Hematopoietic multipotent progenitor cell treated with erythropoietin and hydrocortisone succinate and interleukin-3 and kit ligand, for 6 days (in vitro differentiated cells): Measurements from ENCODE around the gene ALS2.
A peak's percentile ranks its signal among the peaks of the same experiment; 100 is the strongest.

Experiments used
- DNase-seq: peaks from one replicate; pipeline ENCODE4 v3.0.0-alpha.2; 2015

Gene ALS2

GRCh38 chr2:201751566-201751965 is 29.2 kb downstream of the ALS2 start:
- no peak for DNase-seq

- DNase-seq, result peak; percentile 21
These were observed 34.2 kb downstream of the ALS2 start for GRCh38 chr2:201746551-201746950.

- DNase-seq, result no peak
These were observed 45.2 kb downstream of the ALS2 start for GRCh38 chr2:201735486-201735885.

- DNase-seq, result no peak
These were observed 46.6 kb downstream of the ALS2 start for GRCh38 chr2:201734111-201734510.

GRCh38 chr2:201733544-201733943 is 47.2 kb downstream of the ALS2 start:
- no peak for DNase-seq

- DNase-seq, result no peak
These were observed 50.0 kb downstream of the ALS2 start for GRCh38 chr2:201730651-201731285.

GRCh38 chr2:201715459-201715858 is 65.3 kb downstream of the ALS2 start:
- DNase-seq, result no peak

- DNase-seq, result no peak
These were observed 68.0 kb downstream of the ALS2 start for GRCh38 chr2:201712726-201713125.

GRCh38 chr2:201709747-201710146 is 71.0 kb downstream of the ALS2 start:
- DNase-seq, result no peak

- no peak for DNase-seq
These were observed 71.7 kb downstream of the ALS2 start for GRCh38 chr2:201709049-201709448.

GRCh38 chr2:201707753-201708152 is 73.0 kb downstream of the ALS2 start:
- DNase-seq, result no peak

- no peak for DNase-seq
These were observed 73.6 kb downstream of the ALS2 start for GRCh38 chr2:201707142-201707541.

GRCh38 chr2:201704536-201704935 is 76.2 kb downstream of the ALS2 start:
- no peak for DNase-seq

GRCh38 chr2:201701646-201702045 is 79.1 kb downstream of the ALS2 start:
- no peak for DNase-seq

GRCh38 chr2:201699416-201699815 is 81.3 kb downstream of the ALS2 start:
- DNase-seq, result no peak

- no peak for DNase-seq
These were observed 82.0 kb downstream of the ALS2 start, which contains the start of gene MPP4 for GRCh38 chr2:201698588-201699226. TSS of gene MPP4 (minus strand) at chr2:201698644. CDS start at chr2:201693954, 4,690 bp downstream.

GRCh38 chr2:201697899-201698298 is 82.8 kb downstream of the ALS2 start:
- no peak for DNase-seq

- no peak for DNase-seq
These were observed 84.5 kb downstream of the ALS2 start for GRCh38 chr2:201696151-201696659.

- DNase-seq, result no peak
These were observed 95.6 kb downstream of the ALS2 start for GRCh38 chr2:201685156-201685555.

GRCh38 chr2:201680743-201681142 is 100.0 kb downstream of the ALS2 start:
- DNase-seq, result peak; percentile 30

GRCh38 chr2:201678401-201678800 is 102.3 kb downstream of the ALS2 start:
- DNase-seq, result no peak

- no peak for DNase-seq
These were observed 105.3 kb downstream of the ALS2 start for GRCh38 chr2:201675454-201675853.

GRCh38 chr2:201674794-201675193 is 105.9 kb downstream of the ALS2 start:
- no peak for DNase-seq

- DNase-seq, result no peak
These were observed 106.4 kb downstream of the ALS2 start for GRCh38 chr2:201674298-201674697.

GRCh38 chr2:201673546-201673945 is 107.2 kb downstream of the ALS2 start:
- no peak for DNase-seq
